HepG2 (cell line): Measurements from ENCODE around the gene AHCY. TPM values are rescaled to one million over a fixed set of nuclear protein-coding genes. Genes with fewer than 3 reads are reported as not detected.

ENCODE experiments used
- ATF7 ChIP-seq, 2 experiments: fragments of 450-650 bp in 1 of 2; sonication (generic) in 1 of 2; formaldehyde crosslinking in 1 of 2; IDR thresholded peaks; 2 replicates each; pipeline versions ENCODE4 v1.4.0 to v1.6.1; 2016 to 2020; ENCODE audit warnings: antibody characterized with exemption in 1 of 2, mild to moderate bottlenecking in 1 of 2, missing genetic modification reagents in 1 of 2
- EEA1 ChIP-seq: sonication (generic); formaldehyde crosslinking; IDR thresholded peaks from 2 replicates; pipeline ENCODE4 v1.5.1; 2020; ENCODE audit warnings: mild to moderate bottlenecking, missing genetic modification reagents, borderline replicate concordance
- FOXA1 ChIP-seq, 2 experiments: fragments of 450-650 bp in 1 of 2; sonication (generic) in 1 of 2; formaldehyde crosslinking in 1 of 2; IDR thresholded peaks; 2 replicates each; pipeline versions ENCODE4 v1.4.0 to v1.6.1; 2016 to 2020; ENCODE audit warnings: missing genetic modification reagents in 1 of 2
- HOXA5 ChIP-seq: sonication (generic); formaldehyde crosslinking; IDR thresholded peaks from 2 replicates; pipeline ENCODE4 v1.4.0; 2020; ENCODE audit warnings: missing genetic modification reagents
- MTF1 ChIP-seq: sonication (generic); formaldehyde crosslinking; IDR thresholded peaks from 2 replicates; pipeline ENCODE4 v1.5.0; 2020; ENCODE audit warnings: missing genetic modification reagents
- RFX5 ChIP-seq: IDR thresholded peaks from 2 replicates; pipeline ENCODE4 v1.6.1; 2011; ENCODE audit warnings: low read depth, low read length, improper control_type of control experiment
- SP1 ChIP-seq, 2 experiments: fragments of 450-650 bp in 1 of 2; sonication (generic) in 1 of 2; formaldehyde crosslinking in 1 of 2; IDR thresholded peaks; 2 replicates each; pipeline versions ENCODE4 v1.4.0 to v1.6.1; 2016 to 2020; ENCODE audit warnings: missing genetic modification reagents in 1 of 2
- YEATS2 ChIP-seq: sonication (generic); formaldehyde crosslinking; IDR thresholded peaks from 2 replicates; pipeline ENCODE4 v1.4.0; 2020; ENCODE audit warnings: missing genetic modification reagents, borderline replicate concordance
- ZFP90 ChIP-seq: sonication (generic); formaldehyde crosslinking; IDR thresholded peaks from 2 replicates; pipeline ENCODE4 v1.8.0; 2022; ENCODE audit warnings: missing genetic modification reagents, mild to moderate bottlenecking, inconsistent platforms, borderline replicate concordance
- ZFYVE20 ChIP-seq: sonication (generic); formaldehyde crosslinking; IDR thresholded peaks from 2 replicates; pipeline ENCODE4 v1.8.0; 2023; ENCODE audit warnings: low read depth, mild to moderate bottlenecking, moderate library complexity, missing genetic modification reagents, borderline replicate concordance
- ZNF24 ChIP-seq: fragments of 450-650 bp; IDR thresholded peaks from 2 replicates; pipeline ENCODE4 v1.6.1; 2017; ENCODE audit warnings: antibody characterized with exemption, mild to moderate bottlenecking
- ZNF766 ChIP-seq: sonication (generic); formaldehyde crosslinking; IDR thresholded peaks from 2 replicates; pipeline ENCODE4 v1.5.0; 2020; ENCODE audit warnings: missing genetic modification reagents, borderline replicate concordance
- ZNF879 ChIP-seq: sonication (generic); formaldehyde crosslinking; IDR thresholded peaks from 2 replicates; pipeline ENCODE4 v1.8.1; 2023; ENCODE audit warnings: missing genetic modification reagents
- polyA plus RNA-seq, 8 experiments: library from polyadenylated mRNA; depleted of rRNA in 3 of 8; stranded (reverse) in 7 of 8; unstranded in 1 of 8; fragments of >200 nt; fragmentation: Illumina TruSeq in 4 of 8; extraction: Trizol in 4 of 8; gene quantifications; 2 replicates each; pipeline versions ENCODE4 v1.2.1 to v1.2.3, GENCODE V29; 2011 to 2016; ENCODE audit warnings: low read depth in 4 of 8, missing spikeins in 1 of 8, mixed read lengths in 1 of 8; ENCODE audit not compliant: insufficient read depth in 1 of 8
- total RNA-seq, 5 experiments: library from RNA; depleted of rRNA; stranded (reverse); fragments of >200 nt; fragmentation: Illumina TruSeq; extraction: Trizol; gene quantifications; 2 replicates each; pipeline ENCODE4 v1.2.3, GENCODE V29; 2016; ENCODE audit warnings: low read depth in 1 of 5
- TF ChIP-seq, protein P1 (sequence below), 2 experiments: sonication (generic) in 1 of 2; formaldehyde crosslinking in 1 of 2; IDR thresholded peaks; 2 replicates each; pipeline versions ENCODE4 v1.6.1 to v1.9.0; 2014 to 2022; ENCODE audit warnings: antibody characterized with exemption in 1 of 2, borderline replicate concordance in 1 of 2, inconsistent platforms in 1 of 2, low read depth in 1 of 2, missing genetic modification reagents in 1 of 2
- TF ChIP-seq, protein P2 (sequence below): sonication (generic); formaldehyde crosslinking; IDR thresholded peaks from 2 replicates; pipeline ENCODE4 v1.4.0; 2020; ENCODE audit warnings: missing genetic modification reagents
- TF ChIP-seq, protein P3 (sequence below): sonication (generic); formaldehyde crosslinking; IDR thresholded peaks from 2 replicates; pipeline ENCODE4 v1.5.0; 2020; ENCODE audit warnings: missing genetic modification reagents
- TF ChIP-seq, protein P4 (sequence below): sonication (generic); formaldehyde crosslinking; IDR thresholded peaks from 2 replicates; pipeline ENCODE4 v1.8.0; 2022; ENCODE audit warnings: missing genetic modification reagents, mild to moderate bottlenecking, moderate library complexity, borderline replicate concordance

The AHCY gene
- total and polyA plus RNA-seq, 2 of the 13 experiments (the other 11 are each of a cell fraction or from before 2014, with no cell fraction given): 407 to 419 TPM

DNA sequence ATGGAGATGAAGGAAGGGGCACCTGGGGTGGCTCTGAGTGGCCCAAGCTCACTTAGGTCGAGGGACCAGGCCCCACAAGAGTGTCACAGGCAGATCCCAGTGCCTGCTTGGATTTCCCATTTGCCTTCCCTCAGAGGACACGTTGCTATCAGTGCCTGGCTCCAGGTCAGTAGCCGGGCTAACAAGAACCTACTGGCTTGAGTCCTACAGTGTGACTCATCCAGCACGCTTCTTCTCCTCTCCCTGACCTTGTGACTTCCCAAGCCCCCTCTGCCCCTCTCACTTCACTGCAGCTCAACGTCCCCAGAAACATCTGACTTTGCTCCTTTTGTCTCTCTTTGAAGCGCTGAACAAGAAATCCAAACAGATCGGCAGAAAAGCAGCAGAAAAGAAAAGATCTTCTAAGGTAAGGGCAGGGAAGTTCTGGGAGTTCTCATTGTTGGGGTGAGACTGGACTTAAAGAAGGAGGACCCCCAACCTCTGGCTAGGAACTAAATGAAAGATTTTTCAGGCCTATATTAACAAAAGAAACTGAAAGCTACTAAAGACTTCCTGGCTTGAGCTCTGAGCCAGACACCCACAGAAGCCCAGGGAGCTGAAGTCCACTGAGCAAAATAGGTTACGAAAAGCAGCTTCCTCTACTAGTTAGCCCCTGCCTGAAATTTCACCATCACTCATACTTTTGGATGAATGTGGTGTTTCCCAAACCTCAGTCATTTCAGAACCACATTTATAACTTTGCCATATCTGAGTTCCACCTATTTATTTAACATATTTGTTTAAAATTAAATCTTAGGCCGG, 40.5 kb downstream of the AHCY start (continued):
- TF ChIP-seq, protein P1, sequence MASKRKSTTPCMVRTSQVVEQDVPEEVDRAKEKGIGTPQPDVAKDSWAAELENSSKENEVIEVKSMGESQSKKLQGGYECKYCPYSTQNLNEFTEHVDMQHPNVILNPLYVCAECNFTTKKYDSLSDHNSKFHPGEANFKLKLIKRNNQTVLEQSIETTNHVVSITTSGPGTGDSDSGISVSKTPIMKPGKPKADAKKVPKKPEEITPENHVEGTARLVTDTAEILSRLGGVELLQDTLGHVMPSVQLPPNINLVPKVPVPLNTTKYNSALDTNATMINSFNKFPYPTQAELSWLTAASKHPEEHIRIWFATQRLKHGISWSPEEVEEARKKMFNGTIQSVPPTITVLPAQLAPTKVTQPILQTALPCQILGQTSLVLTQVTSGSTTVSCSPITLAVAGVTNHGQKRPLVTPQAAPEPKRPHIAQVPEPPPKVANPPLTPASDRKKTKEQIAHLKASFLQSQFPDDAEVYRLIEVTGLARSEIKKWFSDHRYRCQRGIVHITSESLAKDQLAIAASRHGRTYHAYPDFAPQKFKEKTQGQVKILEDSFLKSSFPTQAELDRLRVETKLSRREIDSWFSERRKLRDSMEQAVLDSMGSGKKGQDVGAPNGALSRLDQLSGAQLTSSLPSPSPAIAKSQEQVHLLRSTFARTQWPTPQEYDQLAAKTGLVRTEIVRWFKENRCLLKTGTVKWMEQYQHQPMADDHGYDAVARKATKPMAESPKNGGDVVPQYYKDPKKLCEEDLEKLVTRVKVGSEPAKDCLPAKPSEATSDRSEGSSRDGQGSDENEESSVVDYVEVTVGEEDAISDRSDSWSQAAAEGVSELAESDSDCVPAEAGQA (IDR thresholded peaks at IDR 0.05; ENCODE audit: low read depth): no peak
- TF ChIP-seq, protein P1 (CRISPR knock-in tag; IDR thresholded peaks at IDR 0.05; ENCODE audit: borderline replicate concordance): no peak
- TF ChIP-seq ZNF879 (CRISPR knock-in tag): no peak
- TF ChIP-seq, protein P2, sequence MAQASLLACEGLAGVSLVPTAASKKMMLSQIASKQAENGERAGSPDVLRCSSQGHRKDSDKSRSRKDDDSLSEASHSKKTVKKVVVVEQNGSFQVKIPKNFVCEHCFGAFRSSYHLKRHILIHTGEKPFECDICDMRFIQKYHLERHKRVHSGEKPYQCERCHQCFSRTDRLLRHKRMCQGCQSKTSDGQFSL (CRISPR knock-in tag): no peak
- TF ChIP-seq MTF1 (CRISPR knock-in tag): no peak
- TF ChIP-seq SP1 (IDR thresholded peaks at IDR 0.05): no peak
- no peak for TF ChIP-seq SP1 (CRISPR knock-in tag; IDR thresholded peaks at IDR 0.05)
- TF ChIP-seq RFX5: no peak
- TF ChIP-seq ZNF766 (CRISPR knock-in tag): no peak
- TF ChIP-seq FOXA1 (IDR thresholded peaks at IDR 0.05): no peak
- TF ChIP-seq FOXA1 (CRISPR knock-in tag; IDR thresholded peaks at IDR 0.05): no peak
- TF ChIP-seq, protein P3, sequence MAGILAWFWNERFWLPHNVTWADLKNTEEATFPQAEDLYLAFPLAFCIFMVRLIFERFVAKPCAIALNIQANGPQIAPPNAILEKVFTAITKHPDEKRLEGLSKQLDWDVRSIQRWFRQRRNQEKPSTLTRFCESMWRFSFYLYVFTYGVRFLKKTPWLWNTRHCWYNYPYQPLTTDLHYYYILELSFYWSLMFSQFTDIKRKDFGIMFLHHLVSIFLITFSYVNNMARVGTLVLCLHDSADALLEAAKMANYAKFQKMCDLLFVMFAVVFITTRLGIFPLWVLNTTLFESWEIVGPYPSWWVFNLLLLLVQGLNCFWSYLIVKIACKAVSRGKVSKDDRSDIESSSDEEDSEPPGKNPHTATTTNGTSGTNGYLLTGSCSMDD: no peak
- no peak for TF ChIP-seq ZFYVE20 (CRISPR knock-in tag)
- no peak for TF ChIP-seq ATF7 (IDR thresholded peaks at IDR 0.05)
- no peak for TF ChIP-seq ATF7 (CRISPR knock-in tag; IDR thresholded peaks at IDR 0.05)
- TF ChIP-seq ZNF24: no peak
- no peak for TF ChIP-seq HOXA5 (CRISPR knock-in tag)
- TF ChIP-seq YEATS2: no peak
- no peak for TF ChIP-seq ZFP90
- TF ChIP-seq EEA1: no peak
- TF ChIP-seq, protein P4, sequence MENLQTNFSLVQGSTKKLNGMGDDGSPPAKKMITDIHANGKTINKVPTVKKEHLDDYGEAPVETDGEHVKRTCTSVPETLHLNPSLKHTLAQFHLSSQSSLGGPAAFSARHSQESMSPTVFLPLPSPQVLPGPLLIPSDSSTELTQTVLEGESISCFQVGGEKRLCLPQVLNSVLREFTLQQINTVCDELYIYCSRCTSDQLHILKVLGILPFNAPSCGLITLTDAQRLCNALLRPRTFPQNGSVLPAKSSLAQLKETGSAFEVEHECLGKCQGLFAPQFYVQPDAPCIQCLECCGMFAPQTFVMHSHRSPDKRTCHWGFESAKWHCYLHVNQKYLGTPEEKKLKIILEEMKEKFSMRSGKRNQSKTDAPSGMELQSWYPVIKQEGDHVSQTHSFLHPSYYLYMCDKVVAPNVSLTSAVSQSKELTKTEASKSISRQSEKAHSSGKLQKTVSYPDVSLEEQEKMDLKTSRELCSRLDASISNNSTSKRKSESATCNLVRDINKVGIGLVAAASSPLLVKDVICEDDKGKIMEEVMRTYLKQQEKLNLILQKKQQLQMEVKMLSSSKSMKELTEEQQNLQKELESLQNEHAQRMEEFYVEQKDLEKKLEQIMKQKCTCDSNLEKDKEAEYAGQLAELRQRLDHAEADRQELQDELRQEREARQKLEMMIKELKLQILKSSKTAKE (CRISPR knock-in tag): no peak
